Suprapubic skin (tissue), 4 donors: Measurements from ENCODE around the gene PARVA.

Experiments
- EP300 ChIP-seq: sonication (generic); formaldehyde crosslinking; IDR thresholded peaks from one replicate; pipeline ENCODE4 v1.6.1; 2017; ENCODE audit warnings: antibody characterized with exemption
- POLR2A ChIP-seq, 2 donors: fragments of 450-650 bp; IDR thresholded peaks; one replicate each; pipeline ENCODE4 v1.6.1; 2017; ENCODE audit warnings: antibody characterized with exemption in 2 of 2, mild to moderate bottlenecking in 2 of 2, moderate library complexity in 2 of 2
- POLR2AphosphoS5 ChIP-seq, 3 donors: sonication (generic); formaldehyde crosslinking; IDR thresholded peaks; one replicate each; pipeline ENCODE4 v1.6.1; 2017; ENCODE audit warnings: antibody characterized with exemption in 3 of 3
- TF ChIP-seq, protein P1 (sequence below), 2 donors: fragments of 200-600 bp in 1 of 2; fragments of 450-650 bp in 1 of 2; sonication (generic) in 1 of 2; IDR thresholded peaks; one replicate each; pipeline ENCODE4 v1.5.1; 2016 to 2019; ENCODE audit warnings: antibody characterized with exemption in 2 of 2, mild to moderate bottlenecking in 1 of 2, moderate library complexity in 1 of 2

- no peak for TF ChIP-seq POLR2A (IDR thresholded peaks at IDR 0.05)
- TF ChIP-seq, protein P1, sequence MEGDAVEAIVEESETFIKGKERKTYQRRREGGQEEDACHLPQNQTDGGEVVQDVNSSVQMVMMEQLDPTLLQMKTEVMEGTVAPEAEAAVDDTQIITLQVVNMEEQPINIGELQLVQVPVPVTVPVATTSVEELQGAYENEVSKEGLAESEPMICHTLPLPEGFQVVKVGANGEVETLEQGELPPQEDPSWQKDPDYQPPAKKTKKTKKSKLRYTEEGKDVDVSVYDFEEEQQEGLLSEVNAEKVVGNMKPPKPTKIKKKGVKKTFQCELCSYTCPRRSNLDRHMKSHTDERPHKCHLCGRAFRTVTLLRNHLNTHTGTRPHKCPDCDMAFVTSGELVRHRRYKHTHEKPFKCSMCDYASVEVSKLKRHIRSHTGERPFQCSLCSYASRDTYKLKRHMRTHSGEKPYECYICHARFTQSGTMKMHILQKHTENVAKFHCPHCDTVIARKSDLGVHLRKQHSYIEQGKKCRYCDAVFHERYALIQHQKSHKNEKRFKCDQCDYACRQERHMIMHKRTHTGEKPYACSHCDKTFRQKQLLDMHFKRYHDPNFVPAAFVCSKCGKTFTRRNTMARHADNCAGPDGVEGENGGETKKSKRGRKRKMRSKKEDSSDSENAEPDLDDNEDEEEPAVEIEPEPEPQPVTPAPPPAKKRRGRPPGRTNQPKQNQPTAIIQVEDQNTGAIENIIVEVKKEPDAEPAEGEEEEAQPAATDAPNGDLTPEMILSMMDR (IDR thresholded peaks at IDR 0.05) = no peak
- TF ChIP-seq EP300 = no peak
- TF ChIP-seq POLR2AphosphoS5 (IDR thresholded peaks at IDR 0.05) = no peak
These were observed 179.5 kb downstream of the PARVA start for GRCh38 chr11:12556788-12557384.
